OCI-LY1 (cell line): ENCODE data around the gene UMPS.

Experiments
- H2AFZ ChIP-seq: fragments of 200-600 bp; sonication (generic), shearing (Covaris generic); 2 replicates; pipeline ENCODE4 v1.6.0; 2014; ENCODE audit warnings: antibody characterized with exemption, mild to moderate bottlenecking, low read length
- H3F3A ChIP-seq: fragments of 200-600 bp; sonication (generic), shearing (Covaris generic); 2 replicates; pipeline ENCODE4 v1.6.0; 2014; ENCODE audit warnings: mild to moderate bottlenecking, antibody characterized with exemption, low read length, moderate library complexity; ENCODE audit not compliant: insufficient read depth
- H3K27ac ChIP-seq: fragments of 200-600 bp; sonication (generic); 2 replicates; pipeline ENCODE4 v1.5.1; 2014; ENCODE audit warnings: low read length, mixed run types, mild to moderate bottlenecking, low read depth; ENCODE audit not compliant: poor library complexity, severe bottlenecking
- H3K27me3 ChIP-seq: fragments of 200-600 bp; sonication (generic); 2 replicates; pipeline ENCODE4 v1.6.0; 2014; ENCODE audit warnings: antibody characterized with exemption, mild to moderate bottlenecking, low read length, moderate library complexity; ENCODE audit not compliant: insufficient read depth
- H3K36me3 ChIP-seq: fragments of 200-600 bp; sonication (generic); 2 replicates; pipeline ENCODE4 v1.6.1; 2014; ENCODE audit warnings: mild to moderate bottlenecking, antibody characterized with exemption, low read length, moderate library complexity, mixed read lengths; ENCODE audit not compliant: insufficient read depth
- H3K4me1 ChIP-seq: fragments of 200-600 bp; sonication (generic); 2 replicates; pipeline ENCODE4 v1.5.1; 2014; ENCODE audit warnings: mild to moderate bottlenecking, low read length, moderate library complexity; ENCODE audit not compliant: insufficient read depth, severe bottlenecking
- H3K4me2 ChIP-seq: fragments of 200-600 bp; sonication (generic), shearing (Covaris generic); 2 replicates; pipeline ENCODE4 v1.6.1; 2014; ENCODE audit warnings: low read length
- H3K4me3 ChIP-seq: fragments of 200-600 bp; sonication (generic); 2 replicates; pipeline ENCODE4 v1.5.1; 2014; ENCODE audit warnings: low read length, low read depth, mild to moderate bottlenecking, mixed read lengths; ENCODE audit not compliant: poor library complexity, severe bottlenecking
- H3K79me2 ChIP-seq: fragments of 200-600 bp; shearing (Covaris generic); 2 replicates; pipeline ENCODE4 v1.6.1; 2016; ENCODE audit warnings: mixed run types, low read length, mixed read lengths; ENCODE audit not compliant: insufficient read depth
- H3K9ac ChIP-seq: fragments of 200-600 bp; sonication (generic), shearing (Covaris generic); 2 replicates; pipeline ENCODE4 v1.6.1; 2014; ENCODE audit warnings: mild to moderate bottlenecking, low read length, mixed read lengths
- H3K9me2 ChIP-seq: fragments of 200-600 bp; sonication (generic), shearing (Covaris generic); 2 replicates; pipeline ENCODE4 v1.6.1; 2014; ENCODE audit warnings: low read depth, mild to moderate bottlenecking, low read length, mixed read lengths
- H3K9me3 ChIP-seq: fragments of 200-600 bp; shearing (Covaris generic); 2 replicates; pipeline ENCODE4 v1.6.1; 2014; ENCODE audit warnings: low read length, mixed read lengths
- H4K20me1 ChIP-seq: fragments of 200-600 bp; sonication (generic), shearing (Covaris generic); 2 replicates; pipeline ENCODE4 v1.6.0; 2016; ENCODE audit warnings: mild to moderate bottlenecking, low read length; ENCODE audit not compliant: insufficient read depth
- CTCF ChIP-seq: fragments of 200-600 bp; sonication (generic), shearing (Covaris generic); IDR thresholded peaks from 2 replicates; pipeline ENCODE4 v1.5.1; 2017; ENCODE audit warnings: mild to moderate bottlenecking, antibody characterized with exemption, low read length, moderate library complexity, mixed read lengths
- EZH2 ChIP-seq: fragments of 200-600 bp; sonication (generic), shearing (Covaris generic); IDR thresholded peaks from 2 replicates; pipeline ENCODE4 v1.8.0; 2017; ENCODE audit warnings: borderline replicate concordance, mixed run types, mild to moderate bottlenecking, antibody characterized with exemption, low read length, moderate library complexity, mixed read lengths

UMPS gene

GRCh38 chr3:124684459-124684858 is 45.8 kb upstream of the UMPS start:
- H3K9ac ChIP-seq = no peak overlapping the region
- no peaks in the 10 kb centered on the region for H3K9me2 ChIP-seq
- no peaks in the 10 kb centered on the region for H3K79me2 ChIP-seq
- no peaks in the 10 kb centered on the region for H3K27me3 ChIP-seq
- no peak overlapping the region for H3K4me3 ChIP-seq
- H3F3A ChIP-seq = no peaks in the 10 kb centered on the region
- H3K36me3 ChIP-seq = no peaks in the 10 kb centered on the region
- H3K9me3 ChIP-seq = no peaks in the 10 kb centered on the region
- no peak overlapping the region for H2AFZ ChIP-seq
- no peaks in the 10 kb centered on the region for H4K20me1 ChIP-seq
- no peak overlapping the region for H3K27ac ChIP-seq
- no peak overlapping the region for H3K4me2 ChIP-seq
- TF ChIP-seq EZH2 (no peak), CTCF (no peak)
- H3K4me1 ChIP-seq = no peaks in the 10 kb centered on the region

- H3K4me1 ChIP-seq = no peaks in the 10 kb centered on the region
- H3K79me2 ChIP-seq = no peaks in the 10 kb centered on the region
- no peak overlapping the region for H3K4me2 ChIP-seq
- H4K20me1 ChIP-seq = no peaks in the 10 kb centered on the region
- TF ChIP-seq CTCF = no peak
- no peak overlapping the region for H3K27ac ChIP-seq
- no peaks in the 10 kb centered on the region for H3K27me3 ChIP-seq
- H3F3A ChIP-seq = no peaks in the 10 kb centered on the region
- no peak overlapping the region for H3K4me3 ChIP-seq
- no peaks in the 10 kb centered on the region for H3K9me3 ChIP-seq
- H3K9me2 ChIP-seq = no peaks in the 10 kb centered on the region
- H3K36me3 ChIP-seq = no peaks in the 10 kb centered on the region
- H3K9ac ChIP-seq = no peak overlapping the region
- no peak overlapping the region for H2AFZ ChIP-seq
Observed at GRCh38 chr3:124685067-124685466, 45.2 kb upstream of the UMPS start.

GRCh38 chr3:124685481-124685880 is 44.8 kb upstream of the UMPS start:
- H3K9me3 ChIP-seq = no peaks in the 10 kb centered on the region
- H3K79me2 ChIP-seq = no peaks in the 10 kb centered on the region
- no peaks in the 10 kb centered on the region for H3K27me3 ChIP-seq
- no peak overlapping the region for H3K27ac ChIP-seq
- no peaks in the 10 kb centered on the region for H3K36me3 ChIP-seq
- H3K9me2 ChIP-seq = no peaks in the 10 kb centered on the region
- H3K4me2 ChIP-seq = no peak overlapping the region
- no peaks in the 10 kb centered on the region for H3K4me1 ChIP-seq
- H3F3A ChIP-seq = no peaks in the 10 kb centered on the region
- H3K9ac ChIP-seq = no peak overlapping the region
- H4K20me1 ChIP-seq = no peaks in the 10 kb centered on the region
- no peak overlapping the region for H2AFZ ChIP-seq
- no peak overlapping the region for H3K4me3 ChIP-seq
- TF ChIP-seq CTCF = no peak
- TF ChIP-seq EZH2 = no peak
